IMR-90 (cell line): Measurements from ENCODE around the gene BCAS3. TPM values are rescaled to one million over a fixed set of nuclear protein-coding genes. Genes with fewer than 3 reads are reported as not detected.
A peak's percentile ranks its signal among the peaks of the same experiment; 100 is the strongest.

ENCODE experiments used
- ATAC-seq: fragments of 200-7000 bp; cut with Tn5 transposase; 2 replicates; pipeline ENCODE4 v1.9.1; 2020; ENCODE audit warnings: low read depth, mild to moderate bottlenecking, moderate library complexity
- BruUV-seq: library from RNA; stranded (reverse); fragments of 400-500 nt; replicated peaks from 2 replicates; lab custom pipeline; 2021; lab: Mats Ljungman, UMichigan
- CTCF ChIA-PET: fragments of 300-600 bp; formaldehyde crosslinking; extraction: SDS; loops from one replicate; lab custom pipeline; 2021; ENCODE audit warnings: antibody characterized with exemption; lab: Yijun Ruan, JAX
- POLR2A ChIA-PET: fragments of 300-600 bp; sonication (Branson Sonifier 250); formaldehyde crosslinking; loops from one replicate; lab custom pipeline; 2022; ENCODE audit warnings: antibody characterized with exemption; ENCODE audit not compliant: unreplicated experiment; lab: Charles Lee
- DNase-seq: peaks from one replicate; pipeline ENCODE4 v3.0.0; 2013
- H2AFZ ChIP-seq: replicated peaks from 2 replicates; pipeline ENCODE3; 2013; ENCODE audit warnings: low read length, mild to moderate bottlenecking; ENCODE audit not compliant: poor library complexity
- H2AK5ac ChIP-seq: 2 replicates; pipeline ENCODE4 v1.6.1; 2013; ENCODE audit warnings: low read depth, low read length, inconsistent platforms
- H2AK9ac ChIP-seq: replicated peaks from 2 replicates; pipeline ENCODE3; 2013; ENCODE audit warnings: mild to moderate bottlenecking, low read depth, low read length, moderate library complexity; ENCODE audit not compliant: poor library complexity
- H2BK120ac ChIP-seq: 2 replicates; pipeline ENCODE4 v1.6.1; 2013; ENCODE audit warnings: low read depth, low read length, inconsistent platforms
- H2BK15ac ChIP-seq: 3 replicates; pipeline ENCODE4 v1.6.1; 2013; ENCODE audit warnings: low read depth, low read length, inconsistent platforms
- H2BK20ac ChIP-seq: 2 replicates; pipeline ENCODE4 v1.6.1; 2013; ENCODE audit warnings: low read depth, mild to moderate bottlenecking, inconsistent platforms, low read length, moderate library complexity
- H2BK5ac ChIP-seq: 2 replicates; pipeline ENCODE4 v1.6.1; 2013; ENCODE audit warnings: mild to moderate bottlenecking, low read depth, low read length, inconsistent platforms; ENCODE audit not compliant: poor library complexity, severe bottlenecking
- H3K14ac ChIP-seq: replicated peaks from 2 replicates; pipeline ENCODE4 v1.6.1; 2013; ENCODE audit warnings: low read depth, low read length, inconsistent platforms
- H3K18ac ChIP-seq: 2 replicates; pipeline ENCODE4 v1.6.1; 2013; ENCODE audit warnings: low read depth, low read length, control low read depth
- H3K23ac ChIP-seq: 2 replicates; pipeline ENCODE4 v1.6.1; 2013; ENCODE audit warnings: low read depth, low read length, inconsistent platforms
- H3K27ac ChIP-seq: 2 replicates; pipeline ENCODE4 v1.5.1; 2013; ENCODE audit warnings: mild to moderate bottlenecking, control low read depth, low read length; ENCODE audit not compliant: insufficient read depth
- H3K27me3 ChIP-seq: 2 replicates; pipeline ENCODE4 v1.6.1; 2013; ENCODE audit warnings: low read length; ENCODE audit not compliant: control insufficient read depth, insufficient read depth
- H3K36me3 ChIP-seq: 2 replicates; pipeline ENCODE4 v1.6.1; 2013; ENCODE audit warnings: low read length, mixed read lengths; ENCODE audit not compliant: control insufficient read depth, insufficient read depth
- H3K4ac ChIP-seq: 2 replicates; pipeline ENCODE4 v1.6.1; 2013; ENCODE audit warnings: low read depth, low read length, inconsistent platforms
- H3K4me1 ChIP-seq: 2 replicates; pipeline ENCODE4 v1.6.1; 2013; ENCODE audit warnings: low read length, mixed read lengths; ENCODE audit not compliant: control insufficient read depth, insufficient read depth
- H3K4me2 ChIP-seq: 2 replicates; pipeline ENCODE4 v1.6.1; 2013; ENCODE audit warnings: low read depth, mild to moderate bottlenecking, control low read depth, low read length, moderate library complexity
- H3K4me3 ChIP-seq: 2 replicates; pipeline ENCODE4 v1.5.1; 2013; ENCODE audit warnings: low read depth, mild to moderate bottlenecking, control low read depth, low read length, moderate library complexity; ENCODE audit not compliant: insufficient read depth
- H3K56ac ChIP-seq: 2 replicates; pipeline ENCODE4 v1.6.1; 2013; ENCODE audit warnings: low read length, inconsistent platforms; ENCODE audit not compliant: insufficient read depth; ENCODE audit errors: extremely low read depth
- H3K79me1 ChIP-seq, 2 experiments: 2 replicates each; pipeline ENCODE4 v1.6.1; 2013; ENCODE audit warnings: low read length in 2 of 2, inconsistent platforms in 1 of 2, low read depth in 1 of 2
- H3K9ac ChIP-seq: 2 replicates; pipeline ENCODE4 v1.6.1; 2013; ENCODE audit warnings: low read depth, low read length, control low read depth
- H3K9me1 ChIP-seq: 2 replicates; pipeline ENCODE4 v1.6.1; 2013; ENCODE audit warnings: low read length, inconsistent platforms; ENCODE audit not compliant: insufficient read depth
- H3K9me3 ChIP-seq: 2 replicates; pipeline ENCODE4 v1.6.1; 2013; ENCODE audit warnings: low read length; ENCODE audit not compliant: control insufficient read depth, insufficient read depth
- H4K20me1 ChIP-seq: 2 replicates; pipeline ENCODE4 v1.6.1; 2013; ENCODE audit warnings: low read length, inconsistent platforms; ENCODE audit not compliant: insufficient read depth
- H4K5ac ChIP-seq: 2 replicates; pipeline ENCODE4 v1.6.1; 2013; ENCODE audit warnings: mild to moderate bottlenecking, low read depth, low read length, control low read depth
- H4K8ac ChIP-seq, 2 experiments: 2 replicates each; pipeline ENCODE4 v1.6.1; 2013; ENCODE audit warnings: low read depth in 2 of 2, low read length in 2 of 2, control low read depth in 1 of 2, inconsistent platforms in 1 of 2
- H4K91ac ChIP-seq: 2 replicates; pipeline ENCODE4 v1.6.1; 2013; ENCODE audit warnings: low read depth, low read length, inconsistent platforms; ENCODE audit not compliant: insufficient read depth
- BHLHE40 ChIP-seq: fragments of 150-350 bp; IDR thresholded peaks from 2 replicates; pipeline ENCODE4 v1.6.1; 2016; ENCODE audit warnings: mild to moderate bottlenecking, low read depth, low read length
- CEBPB ChIP-seq: IDR thresholded peaks from 2 replicates; pipeline ENCODE4 v1.6.1; 2012; ENCODE audit warnings: low read depth, low read length, improper control_type of control experiment
- CHD1 ChIP-seq: IDR thresholded peaks from 2 replicates; pipeline ENCODE4 v1.6.1; 2012; ENCODE audit warnings: low read depth, low read length, improper control_type of control experiment
- CTCF ChIP-seq: conservative IDR thresholded peaks from 2 replicates; pipeline ENCODE4 v1.5.1; 2012; ENCODE audit warnings: mild to moderate bottlenecking, low read depth, low read length, improper control_type of control experiment
- MXI1 ChIP-seq: IDR thresholded peaks from 2 replicates; pipeline ENCODE4 v1.6.1; 2012; ENCODE audit warnings: low read depth, mild to moderate bottlenecking, low read length, moderate library complexity, borderline replicate concordance
- POLR2A ChIP-seq: IDR thresholded peaks from 2 replicates; pipeline ENCODE4 v1.6.1; 2012; ENCODE audit warnings: mild to moderate bottlenecking, low read depth, low read length
- RCOR1 ChIP-seq: IDR thresholded peaks from 2 replicates; pipeline ENCODE4 v1.6.1; 2012; ENCODE audit warnings: mild to moderate bottlenecking, low read length, improper control_type of control experiment; ENCODE audit not compliant: insufficient replicate concordance
- WGBS, 2 experiments: methylation state at CpG; one replicate each; pipeline versions ENCODE4 v1.1.5 to v1.1.7; 2013; ENCODE audit warnings: missing lambda C conversion rate in 2 of 2; ENCODE audit not compliant: insufficient read length in 1 of 2; ENCODE audit errors: extremely low coverage in 2 of 2; 5-methylcytosine and 5-hydroxymethylcytosine counted together
- dilution Hi-C: fragments of 300-500 bp; cut with HindIII; formaldehyde crosslinking; loops from one replicate; pipeline ENCODE4 v1.14.3; 2018; ENCODE audit warnings: low sequenced_read_pairs; ENCODE audit not compliant: unreplicated experiment
- in situ Hi-C: fragments of 300-500 bp; cut with MboI; formaldehyde crosslinking; loops from 3 replicates; pipeline ENCODE4 v1.14.3; 2019; ENCODE audit warnings: low sequenced_read_pairs, inconsistent platforms, mixed read lengths
- intact Hi-C: fragments of 100-400 bp; cut with micrococcal nuclease; formaldehyde crosslinking; loops from 2 replicates; pipeline ENCODE4 v1.10.0; 2022
- polyA plus RNA-seq, 3 experiments: library from polyadenylated mRNA; depleted of rRNA; stranded (reverse); fragments of >200 nt; gene quantifications; 2 replicates each; pipeline ENCODE4 v1.2.3, GENCODE V29; 2012; ENCODE audit warnings: low replicate concordance in 1 of 3
- total RNA-seq: library from RNA; depleted of rRNA; stranded (reverse); fragments of >200 nt; gene quantifications from 2 replicates; pipeline ENCODE4 v1.2.3, GENCODE V29; 2012

The BCAS3 gene
- total and polyA plus RNA-seq, 2 of the 4 experiments (the other 2 are of a cell fraction): 6.3 to 27.1 TPM

DNA sequence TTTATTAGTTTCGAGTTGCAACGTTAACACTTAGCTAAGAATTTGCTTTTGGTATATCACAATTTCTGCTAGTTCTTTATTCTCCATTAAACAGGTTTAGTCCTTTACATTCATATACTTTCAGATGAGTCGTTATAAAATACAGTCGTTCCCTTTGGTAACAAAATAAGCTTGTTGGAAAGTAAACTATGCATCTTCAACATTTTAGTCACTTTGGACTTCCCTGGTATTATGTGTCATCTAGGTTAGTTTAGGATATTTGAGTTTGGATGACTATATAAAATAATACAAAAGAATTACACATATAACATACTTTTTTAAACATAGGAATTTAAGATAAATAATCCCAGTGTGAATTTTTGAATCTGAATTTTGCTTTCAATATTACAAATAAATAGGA is 351.5 kb downstream of the BCAS3 start:
- DNase-seq (peak; percentile 60), ATAC-seq (peak; percentile 11; the same call in 1 of the 2 replicates)
- H3K18ac ChIP-seq: no peak overlapping the region
- no peak overlapping the region for H3K4me3 ChIP-seq
- H3K14ac ChIP-seq: no peak overlapping the region
- POLR2A ChIA-PET: no interaction called here
- H4K20me1 ChIP-seq: no peaks in the 10 kb centered on the region
- no peak for TF ChIP-seq RCOR1
- TF ChIP-seq CEBPB: no peak
- TF ChIP-seq MXI1: no peak
- TF ChIP-seq CTCF: no peak
- no peak for TF ChIP-seq POLR2A
- no peak for TF ChIP-seq BHLHE40
- no peak for TF ChIP-seq CHD1
- H2BK5ac ChIP-seq: no peak overlapping the region
- no peak overlapping the region for H2AK9ac ChIP-seq
- H3K79me1 ChIP-seq: no peaks in the 10 kb centered on the region
- no peak overlapping the region for H3K23ac ChIP-seq
- no peak overlapping the region for H2BK20ac ChIP-seq
- no peak overlapping the region for H2AFZ ChIP-seq
- H4K91ac ChIP-seq: no peak overlapping the region
- intact Hi-C loops (no loop called here), dilution Hi-C loops (no loop called here), in situ Hi-C loops (no loop called here)
- no peak overlapping the region for H3K4me2 ChIP-seq
- H2BK15ac ChIP-seq: no peak overlapping the region
- H3K36me3 ChIP-seq: no peaks in the 10 kb centered on the region
- H3K9me3 ChIP-seq: no peaks in the 10 kb centered on the region
- no peak overlapping the region for H2AK5ac ChIP-seq
- no peak overlapping the region for H4K8ac ChIP-seq
- no peak overlapping the region for H2BK120ac ChIP-seq
- no peaks in the 10 kb centered on the region for H3K27me3 ChIP-seq
- CTCF ChIA-PET: interaction anchor here (0.9 kb wide), 1 partner anchor 9 kb away, joined by 7 read pairs; no protein-coding TSS in a partner anchor
- H3K4ac ChIP-seq: no peak overlapping the region
- H3K9me1 ChIP-seq: no peaks in the 10 kb centered on the region
- H3K9ac ChIP-seq: no peak overlapping the region
- H3K56ac ChIP-seq: no peak overlapping the region
- no TSS peak for BruUV-seq
- no peaks in the 10 kb centered on the region for H3K4me1 ChIP-seq
- H3K27ac ChIP-seq: no peak overlapping the region
- H4K5ac ChIP-seq: no peak overlapping the region
- no CpG with 5 or more reads among the region's 4 CpGs for WGBS, 2 experiments
